Neural cell (in vitro differentiated cells): ENCODE data around the gene PSD2. TPM values are rescaled to one million over a fixed set of nuclear protein-coding genes. Genes with fewer than 3 reads are reported as not detected.

ENCODE experiments used
- H2AFZ ChIP-seq: fragments of 200-600, 300-800 bp; sonication (generic), shearing (Covaris generic); 2 replicates; pipeline ENCODE4 v1.6.0; 2014; ENCODE audit warnings: low read depth, mild to moderate bottlenecking, antibody characterized with exemption, low read length, moderate library complexity
- H3F3A ChIP-seq: fragments of 200-600 bp; shearing (Covaris generic); 2 replicates; pipeline ENCODE4 v1.6.1; 2016; ENCODE audit warnings: mild to moderate bottlenecking, moderate library complexity, mixed read lengths, antibody characterized with exemption, low read length; ENCODE audit not compliant: insufficient read depth, poor library complexity, severe bottlenecking
- H3K27ac ChIP-seq: fragments of 200-600, 300-800 bp; sonication (generic), shearing (Covaris generic); 2 replicates; pipeline ENCODE4 v1.5.1; 2014; ENCODE audit warnings: mild to moderate bottlenecking, low read length, moderate library complexity
- H3K27me3 ChIP-seq: fragments of 300-800, 200-600 bp; sonication (generic), shearing (Covaris generic); 2 replicates; pipeline ENCODE4 v1.6.0; 2014; ENCODE audit warnings: mild to moderate bottlenecking, low read depth, low read length, moderate library complexity; ENCODE audit not compliant: insufficient read depth
- H3K36me3 ChIP-seq: fragments of 300-800, 200-600 bp; sonication (generic), shearing (Covaris generic); 2 replicates; pipeline ENCODE4 v1.5.1; 2014; ENCODE audit warnings: mild to moderate bottlenecking, antibody characterized with exemption, low read length, moderate library complexity; ENCODE audit not compliant: insufficient read depth
- H3K4me2 ChIP-seq: fragments of 300-800, 200-600 bp; sonication (generic), shearing (Covaris generic); 2 replicates; pipeline ENCODE4 v1.6.0; 2014; ENCODE audit warnings: mild to moderate bottlenecking, low read length
- H3K4me3 ChIP-seq: fragments of 300-800, 200-600 bp; sonication (generic), shearing (Covaris generic); 2 replicates; pipeline ENCODE4 v1.5.1; 2014; ENCODE audit warnings: mild to moderate bottlenecking, low read length, moderate library complexity
- H3K79me2 ChIP-seq: fragments of 200-600 bp; shearing (Covaris generic); replicated peaks from 2 replicates; pipeline ENCODE4 v1.6.0; 2014; ENCODE audit warnings: mild to moderate bottlenecking, low read length, moderate library complexity; ENCODE audit not compliant: insufficient read depth
- H3K9ac ChIP-seq: fragments of 300-800, 200-600 bp; sonication (generic), shearing (Covaris generic); 2 replicates; pipeline ENCODE4 v1.6.1; 2016; ENCODE audit warnings: mild to moderate bottlenecking, low read length, mixed read lengths
- H3K9me2 ChIP-seq: fragments of 200-600 bp; shearing (Covaris generic); 2 replicates; pipeline ENCODE4 v1.6.1; 2016; ENCODE audit warnings: mild to moderate bottlenecking, low read length, mixed read lengths; ENCODE audit not compliant: insufficient read depth
- H3K9me3 ChIP-seq: fragments of 200-600, 300-800 bp; sonication (generic), shearing (Covaris generic); 2 replicates; pipeline ENCODE4 v1.6.1; 2016; ENCODE audit warnings: mild to moderate bottlenecking, mixed run types, low read length, moderate library complexity, mixed read lengths
- H4K20me1 ChIP-seq: fragments of 200-600 bp; shearing (Covaris generic); 2 replicates; pipeline ENCODE4 v1.6.1; 2016; ENCODE audit warnings: mild to moderate bottlenecking, mixed run types; ENCODE audit not compliant: insufficient read depth
- CTCF ChIP-seq: fragments of 450-650 bp; IDR thresholded peaks from 2 replicates; pipeline ENCODE4 v1.5.1; 2014; ENCODE audit warnings: antibody characterized with exemption, mild to moderate bottlenecking, moderate library complexity; ENCODE audit not compliant: poor library complexity, severe bottlenecking
- EP300 ChIP-seq: fragments of 450-650 bp; conservative IDR thresholded peaks from 2 replicates; pipeline ENCODE4 v1.6.1; 2014; ENCODE audit warnings: antibody characterized with exemption, mild to moderate bottlenecking, moderate library complexity; ENCODE audit not compliant: poor library complexity, severe bottlenecking
- EZH2 ChIP-seq: fragments of 200-600, 300-800 bp; shearing (Covaris generic), sonication (generic); IDR thresholded peaks from 2 replicates; pipeline ENCODE4 v1.6.1; 2014; ENCODE audit warnings: antibody characterized with exemption, low read length, borderline replicate concordance, mild to moderate bottlenecking; ENCODE audit not compliant: insufficient read depth, poor library complexity, severe bottlenecking
- MXI1 ChIP-seq: fragments of 450-650 bp; conservative IDR thresholded peaks from 2 replicates; pipeline ENCODE4 v1.6.1; 2014; ENCODE audit warnings: antibody characterized with exemption, mild to moderate bottlenecking; ENCODE audit not compliant: poor library complexity, severe bottlenecking
- POLR2AphosphoS5 ChIP-seq: IDR thresholded peaks from 2 replicates; pipeline ENCODE4 v1.6.1; 2012
- RAD21 ChIP-seq: fragments of 450-650 bp; conservative IDR thresholded peaks from 2 replicates; pipeline ENCODE4 v1.6.1; 2014; ENCODE audit warnings: antibody characterized with exemption, mild to moderate bottlenecking, moderate library complexity
- REST ChIP-seq: IDR thresholded peaks from 2 replicates; pipeline ENCODE4 v1.6.1; 2012; ENCODE audit warnings: borderline replicate concordance
- SMC3 ChIP-seq: fragments of 450-650 bp; conservative IDR thresholded peaks from 2 replicates; pipeline ENCODE4 v1.6.1; 2014; ENCODE audit warnings: antibody characterized with exemption, mild to moderate bottlenecking, moderate library complexity; ENCODE audit not compliant: poor library complexity
- TAF1 ChIP-seq: IDR thresholded peaks from 2 replicates; pipeline ENCODE4 v1.6.1; 2012; ENCODE audit warnings: low read depth
- polyA plus RNA-seq: library from polyadenylated mRNA; depleted of rRNA; stranded (reverse); fragments of >200 nt; gene quantifications from 2 replicates; pipeline ENCODE4 v1.2.3, GENCODE V29; 2014

Gene PSD2
- polyA plus RNA-seq, 1 donor from 2014 or later, result 33.4 TPM

GRCh38 chr5:139829471-139829870, 33.9 kb downstream of the PSD2 start:
- no peak for TF ChIP-seq EZH2
- Histone ChIP-seq H3K27me3 (no peaks in the 10 kb centered on the region), H3K79me2 (no peaks in the 10 kb centered on the region), H4K20me1 (no peaks in the 10 kb centered on the region), H3K4me2 (no peak overlapping the region), H2AFZ (no peak overlapping the region), H3K9me2 (no peaks in the 10 kb centered on the region), H3K36me3 (peaks cover 22% of the 10 kb centered on the region), H3K9me3 (no peaks in the 10 kb centered on the region), H3K4me3 (no peak overlapping the region), H3K9ac (no peak overlapping the region), H3K27ac (no peak overlapping the region), H3F3A (no peaks in the 10 kb centered on the region)

- H3K9me2 ChIP-seq, result no peaks in the 10 kb centered on the region
- no peak overlapping the region for H3K27ac ChIP-seq
- H3K9ac ChIP-seq, result no peak overlapping the region
- no peak overlapping the region for H3K4me3 ChIP-seq
- no peaks in the 10 kb centered on the region for H3F3A ChIP-seq
- no peak overlapping the region for H2AFZ ChIP-seq
- H3K4me2 ChIP-seq, result no peak overlapping the region
- no peaks in the 10 kb centered on the region for H4K20me1 ChIP-seq
- no peak for TF ChIP-seq POLR2AphosphoS5
- no peak for TF ChIP-seq EZH2
- no peak for TF ChIP-seq RAD21
- no peak for TF ChIP-seq MXI1
- no peak for TF ChIP-seq REST
- no peak for TF ChIP-seq TAF1
- TF ChIP-seq SMC3, result no peak
- TF ChIP-seq CTCF, result no peak
- no peak for TF ChIP-seq EP300
- no peaks in the 10 kb centered on the region for H3K79me2 ChIP-seq
- H3K27me3 ChIP-seq, result no peaks in the 10 kb centered on the region
- no peaks in the 10 kb centered on the region for H3K9me3 ChIP-seq
- peaks cover 22% of the 10 kb centered on the region for H3K36me3 ChIP-seq
These were observed 36.0 kb downstream of the PSD2 start for GRCh38 chr5:139831624-139832023.

- Histone ChIP-seq H3K36me3 (peaks cover 22% of the 10 kb centered on the region), H3F3A (no peaks in the 10 kb centered on the region), H3K9ac (no peak overlapping the region), H3K27me3 (no peaks in the 10 kb centered on the region), H3K4me2 (no peak overlapping the region), H2AFZ (no peak overlapping the region), H3K27ac (no peak overlapping the region), H4K20me1 (no peaks in the 10 kb centered on the region), H3K4me3 (no peak overlapping the region), H3K9me2 (no peaks in the 10 kb centered on the region), H3K79me2 (no peaks in the 10 kb centered on the region), H3K9me3 (no peaks in the 10 kb centered on the region)
- TF ChIP-seq REST (no peak), POLR2AphosphoS5 (no peak), RAD21 (no peak), EP300 (no peak), TAF1 (no peak), MXI1 (no peak), SMC3 (no peak), EZH2 (no peak), CTCF (no peak)
These were observed 37.9 kb downstream of the PSD2 start for GRCh38 chr5:139833525-139833924.
